Subcutaneous abdominal adipose tissue (tissue), 5 donors: ENCODE results near the gene A4GNT.

ENCODE experiments used
- H3K27ac ChIP-seq: one replicate; pipeline ENCODE4 v1.7.0; 2013; ENCODE audit warnings: low read depth, mild to moderate bottlenecking, inconsistent platforms, low read length, moderate library complexity
- H3K27me3 ChIP-seq, 5 donors: one replicate each; pipeline ENCODE4 v1.7.0; 2013; ENCODE audit warnings: low read length in 5 of 5, inconsistent platforms in 1 of 5; ENCODE audit not compliant: control insufficient read depth in 5 of 5, insufficient read depth in 4 of 5
- H3K36me3 ChIP-seq, 5 donors: one replicate each; pipeline ENCODE4 v1.7.0; 2013; ENCODE audit warnings: low read length in 5 of 5; ENCODE audit not compliant: control insufficient read depth in 5 of 5, insufficient read depth in 5 of 5
- H3K4me1 ChIP-seq, 5 donors: one replicate each; pipeline ENCODE4 v1.7.0; 2013; ENCODE audit warnings: low read length in 5 of 5, mild to moderate bottlenecking in 3 of 5, moderate library complexity in 1 of 5; ENCODE audit not compliant: control insufficient read depth in 5 of 5, insufficient read depth in 5 of 5
- H3K4me3 ChIP-seq, 5 donors: one replicate each; pipeline ENCODE4 v1.7.0; 2013; ENCODE audit warnings: low read length in 5 of 5, low read depth in 1 of 5
- H3K9ac ChIP-seq, 5 donors: one replicate each; pipeline ENCODE4 v1.7.0; 2013; ENCODE audit warnings: low read length in 5 of 5, mild to moderate bottlenecking in 4 of 5, moderate library complexity in 3 of 5
- H3K9me3 ChIP-seq, 5 donors: one replicate each; pipeline ENCODE4 v1.7.0; 2013; ENCODE audit warnings: low read length in 5 of 5; ENCODE audit not compliant: control insufficient read depth in 5 of 5
- donor health status: healthy.
- donor health status: healthy.
- donor health status: healthy.
- donor health status: healthy.
- donor health status: healthy.

A4GNT gene

DNA sequence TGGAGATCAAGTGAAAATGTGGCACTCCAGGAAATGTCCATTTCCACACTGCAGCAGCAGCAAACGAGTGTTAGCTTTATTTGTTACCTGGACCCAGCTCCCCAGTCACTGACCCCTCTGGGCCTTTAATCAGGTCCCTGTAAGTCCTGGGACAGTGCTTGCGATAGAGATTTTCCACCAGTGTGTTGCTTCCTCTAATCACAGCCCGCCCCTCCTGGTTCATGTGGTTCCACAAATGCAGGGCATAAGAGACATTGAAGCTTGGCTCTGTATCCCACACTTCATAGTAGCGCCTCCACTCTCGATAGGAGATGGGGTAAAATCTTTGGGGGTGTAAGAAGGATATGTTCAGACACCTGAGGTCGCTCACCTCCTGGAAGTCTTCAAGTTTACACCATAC, 8.0 kb downstream of the A4GNT start:
- H3K27ac ChIP-seq = no peak overlapping the region
- no peaks in the 10 kb centered on the region for H3K36me3 ChIP-seq

DNA sequence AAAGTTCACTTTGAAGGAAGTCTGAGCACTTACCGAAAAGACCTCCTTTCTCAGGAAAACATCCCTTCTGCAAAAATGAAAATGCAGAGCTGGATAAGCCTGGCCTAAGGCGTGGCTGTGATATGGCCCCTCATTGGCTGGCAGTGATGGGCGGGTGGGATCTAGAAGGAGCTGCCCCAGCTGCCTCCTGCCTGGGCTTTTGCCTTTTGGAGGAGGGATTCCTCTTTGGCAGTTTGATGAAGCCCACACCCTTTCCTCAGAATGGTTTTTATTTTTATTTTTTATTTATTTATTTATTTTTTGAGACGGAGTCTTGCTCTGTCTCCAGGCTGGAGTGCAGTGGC, 12.8 kb downstream of the A4GNT start:
- H3K4me1 ChIP-seq = peaks cover 4 to 34% (median 20%) of the 10 kb centered on the region in 5 donors
- H3K4me3 ChIP-seq = no peak overlapping the region
- no peaks in the 10 kb centered on the region for H3K27me3 ChIP-seq
- no peak overlapping the region for H3K9ac ChIP-seq
- H3K27ac ChIP-seq = no peak overlapping the region
- H3K9me3 ChIP-seq = peaks cover 0 to 3% (median 0%) of the 10 kb centered on the region in 5 donors
- H3K36me3 ChIP-seq = no peaks in the 10 kb centered on the region

More for the DNA sequence above, 8.0 kb downstream of the A4GNT start:
- H3K4me3 ChIP-seq = no peak overlapping the region
- no peaks in the 10 kb centered on the region for H3K27me3 ChIP-seq
- H3K4me1 ChIP-seq = peaks cover 0 to 15% (median 6%) of the 10 kb centered on the region in 5 donors
- no peak overlapping the region for H3K9ac ChIP-seq
- H3K9me3 ChIP-seq = peaks cover 0 to 3% (median 0%) of the 10 kb centered on the region in 5 donors

DNA sequence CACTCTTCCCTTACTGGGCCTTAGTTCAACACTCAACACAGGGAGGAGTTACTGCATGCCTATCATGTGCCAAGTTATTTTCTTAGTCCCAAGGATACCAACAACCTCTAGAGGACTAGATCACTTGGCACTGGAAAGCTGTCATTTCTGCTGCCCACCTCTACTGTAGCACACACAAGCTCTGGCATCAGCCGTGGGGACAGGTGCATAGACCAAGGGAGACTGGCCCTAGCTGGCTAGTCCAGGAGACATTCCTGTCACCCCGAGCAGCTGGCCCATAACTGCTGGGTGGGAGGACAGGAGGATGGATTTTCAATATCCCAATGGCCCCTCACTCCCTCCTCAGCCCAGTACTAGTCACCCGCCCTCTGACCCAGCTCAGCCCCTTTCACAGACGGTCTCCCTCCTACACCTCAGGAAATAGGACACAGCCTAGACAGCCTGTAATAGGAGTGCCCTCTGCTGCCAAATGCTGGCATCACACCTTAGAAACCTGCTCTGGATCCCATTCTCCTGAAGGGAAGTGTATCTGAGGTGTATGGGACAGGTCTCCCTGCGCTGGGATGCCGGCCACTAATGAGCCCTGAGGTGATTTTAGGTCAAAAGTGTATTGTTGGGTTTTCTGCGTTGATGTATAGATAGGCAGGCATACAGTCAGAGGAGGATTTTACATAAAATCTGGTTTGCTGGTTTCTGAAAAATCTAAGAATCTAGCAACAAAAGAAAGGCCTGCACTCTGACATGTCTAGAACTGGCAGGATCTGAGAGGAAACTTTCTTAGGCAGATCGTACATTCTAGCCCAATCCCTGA, 13.4 kb downstream of the A4GNT start:
- Histone ChIP-seq H3K9ac (no peak overlapping the region), H3K27ac (peak overlapping the region; percentile 60), H3K4me3 (peak overlapping the region in 2 of 5 donors; percentile 15 to 29), H3K27me3 (no peaks in the 10 kb centered on the region), H3K9me3 (peaks cover 0 to 3% (median 0%) of the 10 kb centered on the region in 5 donors), H3K4me1 (peaks cover 8 to 36% (median 26%) of the 10 kb centered on the region in 5 donors), H3K36me3 (no peaks in the 10 kb centered on the region)

DNA sequence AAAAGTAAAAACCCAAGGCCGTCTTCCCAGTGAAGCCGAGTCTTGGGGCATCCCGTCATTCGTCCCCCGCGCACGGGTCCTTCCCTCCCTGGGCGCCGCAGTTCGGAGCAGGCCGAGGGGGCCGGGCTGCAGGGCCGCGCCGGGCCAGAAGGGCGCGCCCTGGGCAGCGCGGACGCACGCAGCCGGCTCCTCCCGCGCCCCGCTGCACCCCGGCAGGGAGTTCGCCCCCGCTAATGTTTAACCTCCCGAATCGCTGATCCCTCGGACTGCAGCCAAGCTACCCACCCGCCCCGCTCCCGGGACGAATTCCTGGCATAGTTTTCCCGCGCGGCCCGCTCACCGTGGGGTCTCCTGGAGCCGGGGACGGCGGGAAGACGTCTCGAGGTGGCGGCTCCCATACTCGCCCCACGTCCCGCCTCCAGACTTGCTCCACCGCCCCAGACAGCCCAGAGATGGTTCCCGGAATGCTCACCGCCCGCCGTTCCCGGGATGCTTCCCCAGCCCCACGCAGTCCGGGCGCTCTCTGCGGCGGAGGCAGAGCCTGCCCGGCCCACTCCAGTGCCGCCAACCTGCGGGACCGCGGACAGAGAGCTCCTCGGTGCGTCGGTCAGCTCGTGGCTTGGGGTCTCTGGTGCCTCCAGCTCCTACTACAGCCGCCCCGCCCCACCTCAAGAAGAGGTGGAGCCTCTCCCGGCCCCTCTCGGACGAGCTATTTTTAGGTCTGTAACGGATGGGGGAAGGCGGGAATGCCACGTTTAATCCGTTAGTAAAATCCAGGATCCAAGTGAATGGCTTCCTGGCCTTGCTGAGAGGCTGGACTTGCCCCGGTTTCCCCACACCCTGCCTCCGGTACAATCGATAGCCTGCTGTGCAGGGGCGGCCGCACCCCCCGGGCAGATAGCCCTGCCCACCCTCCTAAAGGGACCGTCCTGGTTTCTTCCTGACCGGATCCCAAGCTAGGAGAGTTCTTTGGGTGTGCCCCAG, 16.9 kb downstream of the A4GNT start, which contains the start of gene DZIP1L:
DZIP1L (minus strand) TSS at position 621 of the 984 bp plus-strand sequence. CDS start 11,637 bp downstream, outside the sequence.
- Histone ChIP-seq H3K9me3 (no peaks in the 10 kb centered on the region), H3K27me3 (no peaks in the 10 kb centered on the region), H3K9ac (peak within 1 kb of the TSS; percentile 78 to 97 (median 90)), H3K4me3 (peak within 1 kb of the TSS; percentile 76 to 90 (median 83)), H3K36me3 (peaks cover 0 to 4% (median 0%) of the 10 kb centered on the region in 5 donors), H3K27ac (peak within 1 kb of the TSS; percentile 84), H3K4me1 (peaks cover 9 to 52% (median 43%) of the 10 kb centered on the region in 5 donors)

DNA sequence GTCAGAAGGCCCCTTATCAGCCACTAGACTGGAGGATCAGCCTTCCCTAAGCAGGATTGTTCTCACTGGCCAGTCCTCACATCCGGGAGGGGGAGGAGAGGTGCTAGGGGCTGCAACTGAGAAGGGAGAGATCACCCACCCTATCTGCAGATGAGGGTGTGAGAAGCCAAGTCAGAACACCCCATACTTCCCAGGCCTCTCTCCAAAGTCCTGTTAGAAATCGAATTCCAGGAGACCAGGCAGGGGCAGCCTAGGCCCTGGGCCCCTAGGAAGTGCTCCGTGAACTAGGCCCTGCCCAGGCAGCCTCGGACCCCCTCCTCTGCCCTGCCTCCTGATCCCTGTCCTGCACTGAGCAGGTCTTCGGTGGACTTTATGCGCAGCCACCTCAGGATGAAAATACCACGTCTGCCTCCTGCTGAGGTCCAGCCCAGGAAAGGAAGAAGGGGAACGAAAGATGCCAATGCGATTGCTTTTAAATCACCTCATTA, 17.7 kb downstream of the A4GNT start:
- no peaks in the 10 kb centered on the region for H3K9me3 ChIP-seq
- peak overlapping the region; percentile 84 for H3K27ac ChIP-seq
- no peaks in the 10 kb centered on the region for H3K27me3 ChIP-seq
- peaks cover 9 to 52% (median 43%) of the 10 kb centered on the region in 5 donors for H3K4me1 ChIP-seq
- H3K4me3 ChIP-seq = peak overlapping the region; percentile 76 to 90 (median 83)
- peaks cover 0 to 4% (median 0%) of the 10 kb centered on the region in 5 donors for H3K36me3 ChIP-seq
- peak overlapping the region; percentile 76 to 97 (median 90) for H3K9ac ChIP-seq

DNA sequence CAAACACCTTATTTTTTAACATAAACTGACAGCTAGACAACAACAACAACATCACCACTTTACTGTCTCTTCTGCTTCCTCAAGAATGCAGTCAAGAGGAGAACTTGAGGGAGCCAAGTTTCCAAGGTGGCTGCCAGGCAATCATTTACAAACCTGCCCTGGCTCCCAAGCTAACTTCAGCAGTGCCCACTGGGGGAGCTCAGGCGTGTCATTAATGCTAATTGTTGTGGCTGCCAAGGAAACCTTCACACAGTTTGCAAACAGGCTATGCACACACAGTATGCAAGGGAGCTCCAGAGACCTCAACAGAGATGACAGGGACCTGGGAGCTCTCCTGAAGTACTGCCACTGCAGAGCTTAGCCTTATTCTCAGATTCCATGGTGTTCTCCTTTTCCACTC, 18.9 kb downstream of the A4GNT start:
- Histone ChIP-seq H3K27ac (peak overlapping the region; percentile 84), H3K36me3 (peaks cover 0 to 4% (median 0%) of the 10 kb centered on the region in 5 donors), H3K4me3 (peak overlapping the region in 2 of 5 donors; percentile 13), H3K9me3 (no peaks in the 10 kb centered on the region), H3K9ac (no peak overlapping the region), H3K4me1 (peaks cover 6 to 45% (median 38%) of the 10 kb centered on the region in 5 donors), H3K27me3 (no peaks in the 10 kb centered on the region)

DNA sequence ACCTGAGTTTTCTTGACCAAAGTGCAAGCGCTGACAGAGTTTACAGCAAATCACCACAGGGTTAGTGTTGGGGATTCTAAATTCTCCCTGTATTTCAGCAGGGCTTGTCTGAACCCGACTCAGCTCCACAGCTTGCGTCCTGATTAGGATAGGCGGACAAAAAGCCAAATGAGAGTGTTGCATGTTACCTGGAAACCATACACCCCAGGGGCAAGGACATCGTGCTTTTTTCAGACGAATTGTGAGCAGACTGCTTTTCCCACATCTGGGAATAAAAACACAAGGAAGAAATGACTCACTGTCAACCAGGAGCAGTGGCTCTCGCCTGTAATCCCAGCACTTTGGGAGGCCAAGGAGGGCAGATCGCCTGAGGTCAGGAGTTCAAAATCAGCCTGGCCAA, 19.8 kb downstream of the A4GNT start:
- Histone ChIP-seq H3K4me1 (peaks cover 6 to 40% (median 34%) of the 10 kb centered on the region in 5 donors), H3K27me3 (no peaks in the 10 kb centered on the region), H3K9me3 (no peaks in the 10 kb centered on the region), H3K9ac (no peak overlapping the region), H3K4me3 (no peak overlapping the region), H3K36me3 (peaks cover 0 to 9% (median 0%) of the 10 kb centered on the region in 5 donors), H3K27ac (no peak overlapping the region)

DNA sequence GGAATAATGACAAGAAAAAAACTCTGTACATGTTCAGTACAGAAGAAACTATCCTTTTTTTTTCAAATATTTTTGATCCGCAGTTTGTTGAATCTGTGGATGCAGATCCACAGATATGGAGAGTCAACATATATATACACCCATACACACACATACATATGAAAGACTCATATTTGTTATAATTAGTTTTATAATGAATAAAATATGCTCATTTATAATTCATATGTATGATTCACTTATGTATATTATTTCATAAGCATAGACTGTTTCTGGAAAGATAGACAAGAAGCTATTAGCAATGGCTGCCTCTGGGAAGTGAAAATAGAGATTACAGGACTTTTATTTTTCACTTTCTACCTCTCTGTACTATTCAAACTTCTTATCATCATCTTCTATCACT, 26.6 kb downstream of the A4GNT start:
- Histone ChIP-seq H3K27ac (no peak overlapping the region), H3K4me1 (peaks cover 0 to 6% (median 0%) of the 10 kb centered on the region in 5 donors), H3K9me3 (no peaks in the 10 kb centered on the region), H3K27me3 (no peaks in the 10 kb centered on the region), H3K36me3 (peaks cover 8 to 40% (median 27%) of the 10 kb centered on the region in 5 donors), H3K9ac (no peak overlapping the region), H3K4me3 (no peak overlapping the region)

DNA sequence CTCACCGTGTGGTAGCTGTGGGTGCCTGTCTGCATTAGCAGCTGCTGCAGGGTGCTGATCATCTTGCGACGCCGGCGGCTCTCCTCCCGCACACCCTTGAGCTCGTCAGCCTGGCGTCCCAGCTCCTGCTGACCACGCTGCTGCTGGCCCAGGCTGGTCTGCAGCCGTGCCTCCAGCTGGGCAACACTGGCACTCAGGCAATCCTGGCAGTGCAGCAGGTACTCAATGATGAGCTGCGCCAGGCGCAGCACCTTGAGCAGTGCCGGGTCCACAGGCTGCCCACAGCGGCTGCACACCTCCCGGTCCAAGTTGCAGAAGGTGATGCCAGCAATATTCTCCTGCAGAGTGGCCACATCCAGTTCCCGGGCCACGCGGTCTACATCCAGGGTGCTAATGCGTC, 28.7 kb downstream of the A4GNT start:
- H3K27me3 ChIP-seq = no peaks in the 10 kb centered on the region
- H3K4me1 ChIP-seq = peaks cover 0 to 21% (median 6%) of the 10 kb centered on the region in 5 donors
- no peaks in the 10 kb centered on the region for H3K9me3 ChIP-seq
- no peak overlapping the region for H3K27ac ChIP-seq
- H3K36me3 ChIP-seq = peaks cover 8 to 47% (median 27%) of the 10 kb centered on the region in 5 donors
- H3K9ac ChIP-seq = no peak overlapping the region
- no peak overlapping the region for H3K4me3 ChIP-seq
